Left ventricle myocardium inferior (tissue), 1 donor: ENCODE data around the gene KLHL18. TPM values are rescaled to one million over a fixed set of nuclear protein-coding genes. Genes with fewer than 3 reads are reported as not detected.

Experiments used
- DNase-seq: peaks from one replicate; pipeline ENCODE4 v3.0.0-alpha.2; 2020
- H3K27ac ChIP-seq: fragments of 200-600 bp; replicated peaks from 2 replicates; pipeline ENCODE4 v1.8.0; 2021
- H3K27me3 ChIP-seq: fragments of 200-600 bp; 2 replicates; pipeline ENCODE4 v1.8.0; 2021; ENCODE audit warnings: low read depth
- H3K36me3 ChIP-seq: fragments of 200-600 bp; 2 replicates; pipeline ENCODE4 v1.8.0; 2021
- H3K4me1 ChIP-seq: fragments of 200-600 bp; 2 replicates; pipeline ENCODE4 v1.8.0; 2021
- H3K4me3 ChIP-seq: fragments of 200-600 bp; 2 replicates; pipeline ENCODE4 v1.8.0; 2021; ENCODE audit warnings: mild to moderate bottlenecking, moderate library complexity
- H3K9me3 ChIP-seq: fragments of 200-600 bp; replicated peaks from 2 replicates; pipeline ENCODE4 v1.8.0; 2021
- intact Hi-C: fragments of 100-400 bp; cut with micrococcal nuclease; formaldehyde crosslinking; loops from one replicate; pipeline ENCODE4 v1.11.0; 2022
- total RNA-seq: library from RNA; stranded (reverse); fragmentation: NEBNext Ultra II Directional; extraction: Animal tissue kit (Norgen Biotek cat#: 25700); gene quantifications from one replicate; pipeline ENCODE4 v1.2.1, GENCODE V29; 2021
- TF ChIP-seq, protein P1 (sequence below): fragments of 200-600 bp; IDR thresholded peaks from 2 replicates; pipeline ENCODE4 v1.8.0; 2021; ENCODE audit warnings: antibody characterized with exemption, mild to moderate bottlenecking, borderline replicate concordance
- donor health status: DM: no; HTN: yes; CAD: no; lungs with severe emphysema.

Gene KLHL18
- total RNA-seq, 1 donor from 2014 or later: 54.7 TPM

DNA sequence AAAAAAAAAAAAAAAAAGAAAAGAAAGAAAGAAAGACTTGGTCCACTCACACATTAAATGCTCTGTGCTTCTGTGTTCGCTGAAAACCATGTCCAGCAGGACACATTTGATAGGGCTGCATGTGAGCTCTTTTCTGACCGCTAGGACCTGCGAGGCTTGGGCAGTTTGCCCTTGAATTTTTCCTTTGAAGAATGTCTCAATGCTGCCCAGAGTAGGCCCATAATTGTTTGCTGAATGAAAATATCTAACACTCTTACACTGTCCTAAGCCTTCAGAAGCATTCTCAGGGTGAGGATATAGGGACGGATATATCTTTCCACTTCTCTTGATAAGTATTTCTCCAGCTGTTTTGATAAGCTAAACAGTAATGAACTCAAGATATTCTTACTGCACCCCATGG is 6.2 kb upstream of the KLHL18 start:
- peaks cover 17% of the 10 kb centered on the region for H3K36me3 ChIP-seq
- DNase-seq: no peak
- H3K27me3 ChIP-seq: no peaks in the 10 kb centered on the region
- intact Hi-C loops: no loop called here
- no peaks in the 10 kb centered on the region for H3K9me3 ChIP-seq
- TF ChIP-seq, protein P1, sequence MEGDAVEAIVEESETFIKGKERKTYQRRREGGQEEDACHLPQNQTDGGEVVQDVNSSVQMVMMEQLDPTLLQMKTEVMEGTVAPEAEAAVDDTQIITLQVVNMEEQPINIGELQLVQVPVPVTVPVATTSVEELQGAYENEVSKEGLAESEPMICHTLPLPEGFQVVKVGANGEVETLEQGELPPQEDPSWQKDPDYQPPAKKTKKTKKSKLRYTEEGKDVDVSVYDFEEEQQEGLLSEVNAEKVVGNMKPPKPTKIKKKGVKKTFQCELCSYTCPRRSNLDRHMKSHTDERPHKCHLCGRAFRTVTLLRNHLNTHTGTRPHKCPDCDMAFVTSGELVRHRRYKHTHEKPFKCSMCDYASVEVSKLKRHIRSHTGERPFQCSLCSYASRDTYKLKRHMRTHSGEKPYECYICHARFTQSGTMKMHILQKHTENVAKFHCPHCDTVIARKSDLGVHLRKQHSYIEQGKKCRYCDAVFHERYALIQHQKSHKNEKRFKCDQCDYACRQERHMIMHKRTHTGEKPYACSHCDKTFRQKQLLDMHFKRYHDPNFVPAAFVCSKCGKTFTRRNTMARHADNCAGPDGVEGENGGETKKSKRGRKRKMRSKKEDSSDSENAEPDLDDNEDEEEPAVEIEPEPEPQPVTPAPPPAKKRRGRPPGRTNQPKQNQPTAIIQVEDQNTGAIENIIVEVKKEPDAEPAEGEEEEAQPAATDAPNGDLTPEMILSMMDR: no peak
- H3K4me3 ChIP-seq: no peak overlapping the region
- no peak overlapping the region for H3K27ac ChIP-seq
- H3K4me1 ChIP-seq: peaks cover 7% of the 10 kb centered on the region

DNA sequence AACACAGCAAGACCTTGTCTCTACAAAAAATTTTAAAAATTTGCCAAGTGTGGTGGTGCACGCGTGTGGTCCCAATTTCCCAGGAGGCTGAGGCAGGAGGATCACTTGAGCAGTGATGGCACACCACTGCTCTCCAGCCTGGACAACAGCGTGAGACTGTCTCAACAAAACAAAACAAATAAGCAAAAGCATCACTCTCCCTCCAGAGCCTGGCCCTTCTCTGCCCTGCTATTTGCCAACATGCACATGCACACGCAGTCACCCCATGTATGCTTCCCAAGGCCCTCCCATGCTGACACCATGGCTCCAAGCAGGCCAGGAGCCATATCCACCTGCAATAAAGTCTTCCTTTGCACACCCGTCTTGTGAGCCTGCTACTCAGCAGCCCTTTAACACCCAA is 2.2 kb upstream of the KLHL18 start:
- TF ChIP-seq, protein P1: no peak
- Histone ChIP-seq H3K4me3 (no peak overlapping the region), H3K27ac (no peak overlapping the region), H3K27me3 (no peaks in the 10 kb centered on the region), H3K4me1 (peaks cover 43% of the 10 kb centered on the region), H3K36me3 (peaks cover 3% of the 10 kb centered on the region), H3K9me3 (no peaks in the 10 kb centered on the region)
- no peak for DNase-seq
- intact Hi-C loops: no loop called here

DNA sequence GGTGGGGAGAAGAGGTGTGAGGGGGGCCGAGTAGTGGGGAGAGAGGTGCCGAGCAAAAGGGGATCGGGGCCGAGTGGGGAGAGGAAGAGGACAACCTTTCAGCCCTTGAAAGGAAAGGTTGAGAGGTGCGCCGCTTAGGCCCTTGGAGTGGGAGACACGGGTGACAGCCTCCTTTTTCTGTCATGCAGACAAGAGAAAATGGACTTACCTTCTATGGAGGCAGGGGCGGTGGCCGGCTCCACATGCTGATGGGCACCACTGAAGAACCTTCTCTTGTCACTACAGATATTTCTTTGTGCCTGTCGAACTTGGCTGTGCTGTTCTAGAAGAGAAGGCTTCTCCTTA is 421 bp downstream of the KLHL18 start:
- no peak for DNase-seq
- no peaks in the 10 kb centered on the region for H3K9me3 ChIP-seq
- peak overlapping the region; percentile 93 for H3K27ac ChIP-seq
- no peaks in the 10 kb centered on the region for H3K27me3 ChIP-seq
- peaks cover 47% of the 10 kb centered on the region for H3K4me1 ChIP-seq
- TF ChIP-seq, protein P1: no peak
- H3K4me3 ChIP-seq: peak overlapping the region; percentile 83
- intact Hi-C loops: no loop called here
- H3K36me3 ChIP-seq: peaks cover 16% of the 10 kb centered on the region

DNA sequence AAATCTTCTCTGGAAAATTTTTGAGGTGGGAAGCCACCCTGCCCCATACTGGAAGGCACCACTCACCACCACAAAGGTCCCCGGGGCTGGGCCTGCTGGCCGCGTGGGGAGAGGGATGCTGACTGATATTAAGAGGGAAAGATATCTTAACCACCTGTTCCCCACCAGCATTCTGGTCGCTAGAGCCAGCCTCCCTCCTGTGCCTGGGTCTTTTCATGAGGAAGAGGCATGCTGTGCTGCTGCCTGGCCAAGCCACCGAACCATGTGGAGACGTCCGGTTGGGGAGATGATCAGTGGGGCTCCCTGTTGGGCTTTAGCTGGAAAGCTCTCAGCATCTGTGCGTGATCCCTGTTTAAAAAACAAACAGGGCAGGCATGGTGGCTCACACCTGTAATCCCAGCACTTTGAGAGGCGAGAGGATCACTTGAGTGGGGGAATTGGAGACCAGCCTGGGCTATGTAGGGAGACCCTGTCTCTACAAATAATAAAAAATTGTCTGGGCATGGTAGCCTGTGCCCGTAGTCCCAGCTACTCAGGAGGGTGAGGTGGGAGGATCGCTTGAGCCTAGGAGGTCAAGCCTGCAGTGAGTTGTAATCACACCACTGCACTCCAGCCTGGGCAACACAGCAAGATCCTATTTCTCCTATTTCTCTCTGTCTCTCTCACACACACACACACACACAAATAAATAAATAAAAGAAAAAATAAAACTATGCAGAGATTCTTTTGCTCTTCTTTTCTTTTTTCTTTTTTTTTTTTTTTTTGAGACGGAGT is 1.0 kb downstream of the KLHL18 start:
- TF ChIP-seq, protein P1: no peak
- Histone ChIP-seq H3K4me3 (peak overlapping the region; percentile 83), H3K27me3 (no peaks in the 10 kb centered on the region), H3K27ac (peak overlapping the region; percentile 93), H3K4me1 (peaks cover 47% of the 10 kb centered on the region), H3K9me3 (no peaks in the 10 kb centered on the region), H3K36me3 (peaks cover 21% of the 10 kb centered on the region)
- intact Hi-C loops: no loop called here
- no peak for DNase-seq

DNA sequence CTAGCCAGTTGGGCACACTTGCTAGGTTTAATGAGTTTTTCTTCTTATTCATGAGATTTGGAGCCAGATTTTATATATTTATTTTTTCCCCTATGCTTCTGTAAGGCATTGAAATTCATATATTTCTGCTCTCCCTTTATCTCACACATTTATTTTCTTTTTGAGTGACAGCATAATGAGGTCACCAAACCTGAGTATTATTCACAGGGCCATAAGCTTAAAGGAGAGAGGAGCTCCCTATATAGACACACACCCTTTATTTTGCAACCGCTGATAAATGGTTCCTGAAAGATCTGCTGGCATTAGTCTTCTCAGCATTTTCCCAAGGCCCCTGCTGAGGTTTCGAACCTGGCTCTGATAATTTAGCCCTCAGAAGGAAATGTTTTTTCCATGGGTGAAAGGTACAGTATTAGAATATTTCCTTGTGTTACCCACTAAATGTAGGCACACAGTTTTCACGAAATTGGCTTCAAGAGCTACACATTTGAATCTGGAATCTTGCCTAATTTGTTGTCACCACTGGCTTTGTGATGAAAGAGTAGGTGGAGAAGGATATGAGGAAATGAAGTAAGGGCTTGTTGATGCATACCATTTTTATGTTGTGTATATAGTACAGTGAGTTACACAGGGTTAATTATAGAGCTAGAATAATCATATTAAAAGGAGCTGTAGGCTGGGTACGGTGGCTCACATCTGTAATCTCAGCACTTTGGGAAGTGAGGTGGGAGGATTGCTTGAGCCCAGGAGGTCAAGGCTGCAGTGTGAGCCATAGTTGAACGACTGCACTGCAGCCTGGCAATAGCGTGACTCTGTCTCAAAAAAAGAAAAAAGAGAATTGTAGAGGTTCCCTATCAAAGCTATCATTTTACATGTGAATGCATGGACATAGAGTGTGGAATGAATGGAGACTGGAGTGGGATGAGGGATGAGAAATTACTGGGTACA is 6.5 kb downstream of the KLHL18 start:
- TF ChIP-seq, protein P1: no peak
- intact Hi-C loops: no loop called here
- Histone ChIP-seq H3K4me1 (peaks cover 41% of the 10 kb centered on the region), H3K4me3 (no peak overlapping the region), H3K36me3 (peaks cover 30% of the 10 kb centered on the region), H3K9me3 (no peaks in the 10 kb centered on the region), H3K27me3 (no peaks in the 10 kb centered on the region), H3K27ac (no peak overlapping the region)
- DNase-seq: no peak
